HepG2 (cell line): Measurements from ENCODE around the gene LRIT1.

Experiments used
- BRD4 ChIP-seq: sonication (generic); formaldehyde crosslinking; IDR thresholded peaks from 2 replicates; pipeline ENCODE4 v1.4.0; 2020; ENCODE audit warnings: missing genetic modification reagents
- PHF8 ChIP-seq: sonication (generic); formaldehyde crosslinking; IDR thresholded peaks from 2 replicates; pipeline ENCODE4 v1.5.0; 2020; ENCODE audit warnings: missing genetic modification reagents
- REL ChIP-seq: sonication (generic); formaldehyde crosslinking; conservative IDR thresholded peaks from 2 replicates; pipeline ENCODE4 v1.8.0; 2022; ENCODE audit warnings: mild to moderate bottlenecking, missing genetic modification reagents, moderate library complexity
- RFXANK ChIP-seq: IDR thresholded peaks from 2 replicates; pipeline ENCODE4 v1.6.1; 2016
- ZBTB42 ChIP-seq: sonication (generic); formaldehyde crosslinking; IDR thresholded peaks from 2 replicates; pipeline ENCODE4 v1.5.0; 2020; ENCODE audit warnings: mild to moderate bottlenecking, missing genetic modification reagents
- TF ChIP-seq, protein P1 (sequence below): sonication (generic); formaldehyde crosslinking; IDR thresholded peaks from 2 replicates; pipeline ENCODE4 v1.5.0; 2020; ENCODE audit warnings: mild to moderate bottlenecking, missing genetic modification reagents, moderate library complexity
- TF ChIP-seq, protein P2 (sequence below): sonication (generic); formaldehyde crosslinking; IDR thresholded peaks from 2 replicates; pipeline ENCODE4 v1.4.0; 2020; ENCODE audit warnings: missing genetic modification reagents, borderline replicate concordance
- TF ChIP-seq, protein P3 (sequence below): sonication (generic); formaldehyde crosslinking; conservative IDR thresholded peaks from 2 replicates; pipeline ENCODE4 v1.4.0; 2020; ENCODE audit warnings: missing genetic modification reagents

- TF ChIP-seq REL (CRISPR knock-in tag) (no peak), RFXANK (no peak), BRD4 (CRISPR knock-in tag) (no peak), ZBTB42 (CRISPR knock-in tag) (no peak), PHF8 (CRISPR knock-in tag) (no peak)
- TF ChIP-seq, protein P1, sequence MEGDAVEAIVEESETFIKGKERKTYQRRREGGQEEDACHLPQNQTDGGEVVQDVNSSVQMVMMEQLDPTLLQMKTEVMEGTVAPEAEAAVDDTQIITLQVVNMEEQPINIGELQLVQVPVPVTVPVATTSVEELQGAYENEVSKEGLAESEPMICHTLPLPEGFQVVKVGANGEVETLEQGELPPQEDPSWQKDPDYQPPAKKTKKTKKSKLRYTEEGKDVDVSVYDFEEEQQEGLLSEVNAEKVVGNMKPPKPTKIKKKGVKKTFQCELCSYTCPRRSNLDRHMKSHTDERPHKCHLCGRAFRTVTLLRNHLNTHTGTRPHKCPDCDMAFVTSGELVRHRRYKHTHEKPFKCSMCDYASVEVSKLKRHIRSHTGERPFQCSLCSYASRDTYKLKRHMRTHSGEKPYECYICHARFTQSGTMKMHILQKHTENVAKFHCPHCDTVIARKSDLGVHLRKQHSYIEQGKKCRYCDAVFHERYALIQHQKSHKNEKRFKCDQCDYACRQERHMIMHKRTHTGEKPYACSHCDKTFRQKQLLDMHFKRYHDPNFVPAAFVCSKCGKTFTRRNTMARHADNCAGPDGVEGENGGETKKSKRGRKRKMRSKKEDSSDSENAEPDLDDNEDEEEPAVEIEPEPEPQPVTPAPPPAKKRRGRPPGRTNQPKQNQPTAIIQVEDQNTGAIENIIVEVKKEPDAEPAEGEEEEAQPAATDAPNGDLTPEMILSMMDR (CRISPR knock-in tag) = no peak
- TF ChIP-seq, protein P2, sequence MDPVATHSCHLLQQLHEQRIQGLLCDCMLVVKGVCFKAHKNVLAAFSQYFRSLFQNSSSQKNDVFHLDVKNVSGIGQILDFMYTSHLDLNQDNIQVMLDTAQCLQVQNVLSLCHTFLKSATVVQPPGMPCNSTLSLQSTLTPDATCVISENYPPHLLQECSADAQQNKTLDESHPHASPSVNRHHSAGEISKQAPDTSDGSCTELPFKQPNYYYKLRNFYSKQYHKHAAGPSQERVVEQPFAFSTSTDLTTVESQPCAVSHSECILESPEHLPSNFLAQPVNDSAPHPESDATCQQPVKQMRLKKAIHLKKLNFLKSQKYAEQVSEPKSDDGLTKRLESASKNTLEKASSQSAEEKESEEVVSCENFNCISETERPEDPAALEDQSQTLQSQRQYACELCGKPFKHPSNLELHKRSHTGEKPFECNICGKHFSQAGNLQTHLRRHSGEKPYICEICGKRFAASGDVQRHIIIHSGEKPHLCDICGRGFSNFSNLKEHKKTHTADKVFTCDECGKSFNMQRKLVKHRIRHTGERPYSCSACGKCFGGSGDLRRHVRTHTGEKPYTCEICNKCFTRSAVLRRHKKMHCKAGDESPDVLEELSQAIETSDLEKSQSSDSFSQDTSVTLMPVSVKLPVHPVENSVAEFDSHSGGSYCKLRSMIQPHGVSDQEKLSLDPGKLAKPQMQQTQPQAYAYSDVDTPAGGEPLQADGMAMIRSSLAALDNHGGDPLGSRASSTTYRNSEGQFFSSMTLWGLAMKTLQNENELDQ (CRISPR knock-in tag) = no peak
- TF ChIP-seq, protein P3, sequence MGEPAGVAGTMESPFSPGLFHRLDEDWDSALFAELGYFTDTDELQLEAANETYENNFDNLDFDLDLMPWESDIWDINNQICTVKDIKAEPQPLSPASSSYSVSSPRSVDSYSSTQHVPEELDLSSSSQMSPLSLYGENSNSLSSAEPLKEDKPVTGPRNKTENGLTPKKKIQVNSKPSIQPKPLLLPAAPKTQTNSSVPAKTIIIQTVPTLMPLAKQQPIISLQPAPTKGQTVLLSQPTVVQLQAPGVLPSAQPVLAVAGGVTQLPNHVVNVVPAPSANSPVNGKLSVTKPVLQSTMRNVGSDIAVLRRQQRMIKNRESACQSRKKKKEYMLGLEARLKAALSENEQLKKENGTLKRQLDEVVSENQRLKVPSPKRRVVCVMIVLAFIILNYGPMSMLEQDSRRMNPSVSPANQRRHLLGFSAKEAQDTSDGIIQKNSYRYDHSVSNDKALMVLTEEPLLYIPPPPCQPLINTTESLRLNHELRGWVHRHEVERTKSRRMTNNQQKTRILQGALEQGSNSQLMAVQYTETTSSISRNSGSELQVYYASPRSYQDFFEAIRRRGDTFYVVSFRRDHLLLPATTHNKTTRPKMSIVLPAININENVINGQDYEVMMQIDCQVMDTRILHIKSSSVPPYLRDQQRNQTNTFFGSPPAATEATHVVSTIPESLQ = no peak
Observed at GRCh38 chr10:84216834-84217233, 24.5 kb downstream of the LRIT1 start.
